Suprapubic skin (tissue), 4 donors: Measurements from ENCODE around the gene RYR1.

Experiments
- CTCF ChIP-seq, 2 donors: fragments of 200-600 bp in 1 of 2; fragments of 450-650 bp in 1 of 2; sonication (generic) in 1 of 2; IDR thresholded peaks; one replicate each; pipeline ENCODE4 v1.5.1; 2016 to 2019; ENCODE audit warnings: antibody characterized with exemption in 2 of 2, mild to moderate bottlenecking in 1 of 2, moderate library complexity in 1 of 2
- POLR2A ChIP-seq, 2 donors: fragments of 450-650 bp; IDR thresholded peaks; one replicate each; pipeline ENCODE4 v1.6.1; 2017; ENCODE audit warnings: antibody characterized with exemption in 2 of 2, mild to moderate bottlenecking in 2 of 2, moderate library complexity in 2 of 2
- POLR2AphosphoS5 ChIP-seq, 3 donors: sonication (generic); formaldehyde crosslinking; IDR thresholded peaks; one replicate each; pipeline ENCODE4 v1.6.1; 2017; ENCODE audit warnings: antibody characterized with exemption in 3 of 3

DNA sequence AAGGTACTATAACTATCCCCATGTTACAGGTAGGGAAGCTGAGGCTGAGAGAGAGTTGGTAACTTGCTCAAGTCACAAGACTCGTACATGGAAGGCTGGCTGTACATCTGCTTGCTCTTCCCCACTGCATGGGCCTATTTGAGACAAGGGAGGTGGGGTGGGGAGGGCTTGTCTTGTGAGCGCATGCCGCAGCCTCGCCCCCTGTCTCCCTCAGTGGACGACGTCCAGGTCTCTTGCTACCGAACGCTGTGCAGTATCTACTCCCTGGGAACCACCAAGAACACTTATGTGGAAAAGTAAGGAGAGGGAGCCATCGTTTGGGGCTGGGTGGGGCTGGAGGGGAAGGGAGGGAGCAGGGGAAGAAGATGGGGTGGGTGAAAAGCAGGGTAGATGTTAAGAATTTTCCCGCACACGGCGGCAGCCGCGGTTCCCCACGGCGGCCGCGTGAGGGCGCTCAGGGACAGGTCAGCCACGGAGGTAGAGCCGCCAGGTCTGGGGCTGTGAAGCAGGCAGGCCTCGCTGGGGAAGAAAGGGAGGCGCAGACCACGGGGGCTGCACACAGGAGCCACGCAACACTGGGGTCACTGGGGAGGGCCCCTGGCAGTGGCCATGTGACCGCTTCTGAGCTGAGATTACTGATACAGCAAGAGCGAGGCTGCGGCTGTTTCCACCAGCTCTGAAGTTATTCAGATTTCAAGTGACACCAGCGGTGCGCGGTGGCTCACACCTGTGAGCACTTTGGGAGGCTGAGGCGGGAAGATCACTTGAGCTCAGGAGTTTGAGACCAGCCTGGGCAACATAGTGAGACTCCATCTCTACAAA, 81.5 kb downstream of the RYR1 start:
- TF ChIP-seq CTCF (IDR thresholded peaks at IDR 0.05) (peak; percentile 52 to 92), POLR2AphosphoS5 (IDR thresholded peaks at IDR 0.05) (no peak), POLR2A (IDR thresholded peaks at IDR 0.05) (no peak)
